ENCODE data around the gene DDX23.

DNA sequence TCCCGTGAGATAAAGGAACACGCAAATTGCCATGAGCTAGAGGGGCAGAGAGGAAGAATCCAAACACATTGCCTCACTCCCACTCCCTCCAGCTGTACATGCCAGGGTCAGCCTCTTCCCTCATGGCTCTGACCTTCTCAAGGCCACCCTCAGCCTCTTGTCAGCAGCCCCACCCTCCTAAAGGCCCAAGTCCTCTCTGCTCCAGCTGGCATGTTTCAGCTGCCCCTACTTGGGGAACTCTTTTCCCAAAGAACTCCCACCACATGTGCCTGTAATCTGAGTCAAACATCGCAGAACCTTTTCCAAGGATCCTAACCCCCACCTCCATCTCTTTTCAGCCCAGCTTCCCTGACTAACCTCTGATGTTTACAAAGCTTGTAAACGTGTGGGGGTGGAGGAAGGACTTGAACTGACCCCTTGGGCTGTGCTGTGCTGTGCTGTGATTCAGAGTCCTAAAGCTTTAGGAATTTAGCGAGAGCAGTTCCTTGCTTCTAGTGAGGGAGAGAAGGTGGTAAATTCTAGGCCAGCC is 41.0 kb downstream of the DDX23 start:
- TF ChIP-seq, protein P1, sequence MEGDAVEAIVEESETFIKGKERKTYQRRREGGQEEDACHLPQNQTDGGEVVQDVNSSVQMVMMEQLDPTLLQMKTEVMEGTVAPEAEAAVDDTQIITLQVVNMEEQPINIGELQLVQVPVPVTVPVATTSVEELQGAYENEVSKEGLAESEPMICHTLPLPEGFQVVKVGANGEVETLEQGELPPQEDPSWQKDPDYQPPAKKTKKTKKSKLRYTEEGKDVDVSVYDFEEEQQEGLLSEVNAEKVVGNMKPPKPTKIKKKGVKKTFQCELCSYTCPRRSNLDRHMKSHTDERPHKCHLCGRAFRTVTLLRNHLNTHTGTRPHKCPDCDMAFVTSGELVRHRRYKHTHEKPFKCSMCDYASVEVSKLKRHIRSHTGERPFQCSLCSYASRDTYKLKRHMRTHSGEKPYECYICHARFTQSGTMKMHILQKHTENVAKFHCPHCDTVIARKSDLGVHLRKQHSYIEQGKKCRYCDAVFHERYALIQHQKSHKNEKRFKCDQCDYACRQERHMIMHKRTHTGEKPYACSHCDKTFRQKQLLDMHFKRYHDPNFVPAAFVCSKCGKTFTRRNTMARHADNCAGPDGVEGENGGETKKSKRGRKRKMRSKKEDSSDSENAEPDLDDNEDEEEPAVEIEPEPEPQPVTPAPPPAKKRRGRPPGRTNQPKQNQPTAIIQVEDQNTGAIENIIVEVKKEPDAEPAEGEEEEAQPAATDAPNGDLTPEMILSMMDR (IDR thresholded peaks at IDR 0.05): no peak
- TF ChIP-seq POLR2A (IDR thresholded peaks at IDR 0.05): no peak

Measured in Peyer's patch (tissue), 4 donors.